HG02610 (cell line): ENCODE data around the gene JUND.

ENCODE experiments used
- ATAC-seq: cut with Tn5 transposase; IDR thresholded peaks from one replicate; pipeline ENCODE4 v1.9.1; 2021; ENCODE audit warnings: mild to moderate bottlenecking, moderate library complexity; ENCODE audit not compliant: unreplicated experiment

The JUND gene

DNA sequence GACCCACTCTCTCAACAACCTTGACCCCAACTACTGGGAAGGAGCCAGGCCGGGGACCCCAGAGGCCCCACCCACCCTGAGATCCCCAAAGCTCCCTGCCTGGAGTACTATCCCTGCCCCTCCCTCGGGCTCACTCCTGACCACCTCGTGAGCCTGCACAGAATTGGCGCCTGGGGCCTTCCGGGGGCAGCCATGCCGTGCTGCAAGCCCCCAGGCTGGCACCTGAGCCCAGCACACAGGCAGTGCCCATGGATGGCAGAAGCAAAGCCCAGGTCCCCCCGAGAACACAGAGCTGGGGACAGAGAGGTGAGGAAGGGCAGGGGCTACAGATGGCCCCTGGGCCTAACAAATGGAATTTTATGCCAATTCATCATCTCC, 27.5 kb upstream of the JUND start:
- ATAC-seq, result no peak

GRCh38 chr19:18308051-18308947, 26.9 kb upstream of the JUND start:
- ATAC-seq, result no peak

- no peak for ATAC-seq
Measured at GRCh38 chr19:18307271-18307681, 25.9 kb upstream of the JUND start.

GRCh38 chr19:18306888-18307260, 25.5 kb upstream of the JUND start:
- no peak for ATAC-seq

- ATAC-seq, result no peak
Measured at GRCh38 chr19:18306209-18306887, 24.9 kb upstream of the JUND start.

- peak; percentile 50 for ATAC-seq
Measured at GRCh38 chr19:18304458-18305310, 23.3 kb upstream of the JUND start.

- ATAC-seq, result no peak
Measured at GRCh38 chr19:18304208-18304457, 22.7 kb upstream of the JUND start.

- ATAC-seq, result no peak
Measured at GRCh38 chr19:18301718-18302111, 20.3 kb upstream of the JUND start.

DNA sequence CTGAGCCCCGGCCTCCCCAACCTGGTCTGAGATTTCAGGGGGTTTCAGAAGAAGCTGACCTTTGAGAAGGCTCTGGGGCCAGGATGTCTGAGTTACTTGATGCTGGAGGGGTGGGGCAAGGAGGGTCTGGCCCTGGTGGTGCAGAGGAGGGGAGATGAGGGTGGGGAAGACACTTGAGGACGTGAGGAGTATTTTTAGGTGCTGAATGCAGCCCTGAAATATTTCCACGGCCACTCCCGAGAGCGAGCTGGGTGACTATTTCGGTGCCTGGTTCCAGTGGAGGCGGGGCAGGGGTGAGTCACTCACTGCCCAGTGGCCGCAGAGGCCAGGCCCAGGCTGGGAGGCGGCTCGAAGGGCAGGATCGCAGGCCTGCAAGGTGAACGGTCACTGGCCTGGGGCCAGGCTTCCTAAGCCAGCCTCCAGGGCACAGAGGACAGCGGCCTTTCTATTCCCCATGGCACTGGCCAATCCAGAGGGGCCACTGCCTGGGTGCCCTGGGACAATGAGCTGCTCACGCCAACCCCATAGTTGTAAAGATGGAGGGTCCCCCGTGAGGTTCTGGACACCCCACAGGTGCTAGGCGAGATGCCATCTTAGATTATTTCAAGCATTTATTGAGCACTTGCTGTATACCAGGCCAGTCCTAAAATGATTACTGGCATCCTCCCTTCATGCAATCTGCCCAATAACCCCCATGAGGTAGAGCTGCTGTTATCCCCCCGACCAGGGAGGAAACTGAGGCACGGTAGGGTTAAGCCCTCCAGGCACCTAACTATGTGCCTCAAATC, 19.7 kb upstream of the JUND start:
- no peak for ATAC-seq

GRCh38 chr19:18299654-18300053, 18.2 kb upstream of the JUND start:
- no peak for ATAC-seq

- ATAC-seq, result no peak
Measured at GRCh38 chr19:18298601-18299000, 17.2 kb upstream of the JUND start.

DNA sequence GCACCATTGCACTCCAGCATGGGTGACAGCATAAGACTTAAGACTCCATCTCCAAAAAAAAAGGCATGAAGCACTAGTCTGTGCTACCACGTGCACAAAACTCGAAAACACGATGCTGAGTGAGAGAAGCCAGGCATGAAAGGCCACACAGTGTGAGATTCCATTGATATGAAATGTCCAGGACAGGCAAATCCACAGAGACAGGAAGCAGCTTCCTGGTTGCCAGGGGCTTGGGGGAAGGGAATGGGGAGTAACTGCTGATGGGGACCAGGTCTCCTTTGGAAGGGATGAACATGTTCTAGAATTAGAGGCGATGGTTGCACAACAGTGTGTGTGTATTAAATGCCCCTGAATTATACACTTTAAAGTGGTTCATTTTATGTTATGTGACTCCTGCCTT, 15.9 kb upstream of the JUND start:
- ATAC-seq, result no peak

GRCh38 chr19:18295034-18295451, 13.6 kb upstream of the JUND start:
- no peak for ATAC-seq

DNA sequence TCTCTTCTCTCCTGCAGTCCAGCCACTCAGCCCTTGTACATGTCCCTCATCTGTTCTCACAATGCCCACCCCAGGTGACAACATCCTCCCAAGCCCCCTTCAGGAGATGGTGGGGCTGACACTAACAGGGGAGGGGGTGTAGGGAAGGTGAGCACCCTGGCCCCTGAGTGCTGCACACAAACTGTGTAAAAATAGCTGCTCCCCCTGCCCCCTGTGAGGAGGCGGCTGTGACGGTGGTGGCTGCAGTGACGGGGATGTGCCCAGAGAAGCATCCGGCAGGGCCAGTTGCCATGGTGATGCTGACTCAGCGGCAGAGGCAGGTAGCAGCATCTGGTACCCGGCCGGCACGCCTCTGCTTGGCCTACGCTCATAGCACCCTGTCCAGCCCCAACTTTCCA, 13.0 kb upstream of the JUND start:
- ATAC-seq, result no peak

DNA sequence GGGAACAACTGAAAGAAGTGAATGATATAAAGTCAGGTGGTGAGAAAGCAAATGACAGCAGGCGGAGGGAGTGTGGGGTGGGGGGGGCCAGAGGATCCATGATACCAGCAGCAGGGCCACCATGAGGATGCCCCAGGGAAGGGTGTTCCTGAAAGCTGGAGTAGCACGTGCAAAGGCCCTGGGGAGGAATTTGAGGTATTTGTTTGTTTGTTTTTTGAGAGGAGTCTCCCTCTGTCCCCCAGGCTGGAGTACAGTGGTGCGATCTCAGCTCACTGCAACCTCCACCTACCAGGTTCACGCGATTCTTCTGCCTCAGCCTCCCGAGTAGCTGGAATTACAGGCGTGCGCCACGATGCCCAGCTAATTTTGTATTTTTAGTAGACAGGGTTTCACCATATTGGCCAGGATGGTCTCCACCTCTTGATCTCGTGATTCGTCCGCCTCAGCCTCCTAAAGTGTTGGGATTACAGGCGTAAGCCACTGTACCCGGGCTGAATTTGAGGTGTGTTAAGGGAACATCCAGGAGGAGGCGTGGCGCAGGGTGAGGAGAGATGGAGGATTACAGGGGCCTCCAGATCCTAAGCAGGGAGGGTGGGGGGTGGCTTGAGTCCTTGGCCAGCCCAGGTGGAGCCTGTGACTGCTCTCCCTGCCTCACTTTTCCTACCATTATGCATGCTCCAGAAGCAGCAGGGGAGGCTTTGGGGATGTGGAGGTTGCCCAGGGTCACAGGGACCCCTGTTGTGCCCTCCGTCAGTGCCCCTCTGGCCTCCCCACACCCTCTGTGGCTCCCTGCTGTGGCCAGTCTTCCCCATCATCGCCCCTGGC, 12.4 kb upstream of the JUND start:
- ATAC-seq, result no peak

- no peak for ATAC-seq
Measured at GRCh38 chr19:18292810-18293641, 11.6 kb upstream of the JUND start.

DNA sequence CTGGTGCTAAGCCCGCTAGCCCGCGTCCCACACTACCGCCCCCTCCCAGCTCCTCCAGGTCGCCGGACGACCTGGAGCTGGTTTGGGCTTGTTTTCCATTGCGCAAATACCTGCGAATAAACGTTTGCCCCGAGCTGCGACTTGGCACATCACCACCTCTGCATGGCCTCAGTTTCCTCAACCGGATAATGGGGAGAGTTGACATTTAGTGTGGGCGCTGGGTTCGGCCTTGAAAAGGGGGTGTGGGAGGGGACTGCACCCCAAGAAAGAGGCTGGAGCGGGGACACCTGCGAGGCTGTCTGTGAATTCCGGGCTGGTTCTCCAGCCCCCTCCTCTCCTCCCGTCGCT, 11.0 kb upstream of the JUND start:
- ATAC-seq, result no peak

- ATAC-seq, result peak; percentile 34
Measured at GRCh38 chr19:18291590-18292461, 10.4 kb upstream of the JUND start.
